ENCODE results near the gene HMCN2. TPM values are rescaled to one million over a fixed set of nuclear protein-coding genes. Genes with fewer than 3 reads are reported as not detected.

The HMCN2 gene
- polyA plus RNA-seq, 1 of the 3 experiments (the other 2 are of a cell fraction): 0.15 TPM

- Histone ChIP-seq H3K9me3 (no peaks in the 10 kb centered on the region), H3K9me2 (no peaks in the 10 kb centered on the region), H3K27me3 (ENCODE audit: insufficient read depth) (no peaks in the 10 kb centered on the region), H3K9ac (no peak overlapping the region), H3K79me2 (ENCODE audit: insufficient read depth) (no peaks in the 10 kb centered on the region), H3K36me3 (replicated peaks in 1 of 2; ENCODE audit: control insufficient read depth in 1 of 2, insufficient read depth in 2 of 2, low read length in 1 of 2) (no peaks in the 10 kb centered on the region), H3K4me2 (no peak overlapping the region), H3K4me1 (ENCODE audit: control insufficient read depth in 1 of 2, insufficient read depth in 2 of 2, low read depth in 1 of 2, low read length in 1 of 2) (peaks cover 0 to 2% of the 10 kb centered on the region in 2 experiments; a peak in 1 of 4 replicates), H3K27ac (ENCODE audit: low read depth in 2 of 2, low read length in 1 of 2) (no peak overlapping the region), H3F3A (replicated peaks; ENCODE audit: insufficient read depth) (no peaks in the 10 kb centered on the region), H2AFZ (ENCODE audit: low read depth) (no peak overlapping the region), H4K20me1 (ENCODE audit: insufficient read depth) (no peaks in the 10 kb centered on the region), H3K4me3 (ENCODE audit: low read depth in 2 of 2, low read length in 1 of 2) (no peak overlapping the region)
- ChIA-PET POLR2A (no interaction called here), CTCF (no interaction called here)
- TF ChIP-seq TAF1 (IDR thresholded peaks at IDR 0.05; ENCODE audit: borderline replicate concordance, low read depth, low read length): no peak
- TF ChIP-seq PBX3 (IDR thresholded peaks at IDR 0.05): no peak
- no peak for TF ChIP-seq FOXJ3 (CRISPR knock-in tag; IDR thresholded peaks at IDR 0.05)
- TF ChIP-seq NRF1 (IDR thresholded peaks at IDR 0.05; ENCODE audit: low read depth, low read length): no peak
- no peak for TF ChIP-seq RCOR1 (IDR thresholded peaks at IDR 0.05; ENCODE audit: low read length)
- no peak for TF ChIP-seq GATA2 (CRISPR knock-in tag; IDR thresholded peaks at IDR 0.05)
- no peak for TF ChIP-seq IRF3 (IDR thresholded peaks at IDR 0.05; ENCODE audit: low read depth, low read length)
- DNase-seq: no peak
- 69% methylated on average over 9 of the region's 11 CpGs for WGBS (ENCODE audit: low lambda C conversion rate)
Measured at GRCh38 chr9:130394320-130394719, 128.8 kb downstream of the HMCN2 start.

DNA sequence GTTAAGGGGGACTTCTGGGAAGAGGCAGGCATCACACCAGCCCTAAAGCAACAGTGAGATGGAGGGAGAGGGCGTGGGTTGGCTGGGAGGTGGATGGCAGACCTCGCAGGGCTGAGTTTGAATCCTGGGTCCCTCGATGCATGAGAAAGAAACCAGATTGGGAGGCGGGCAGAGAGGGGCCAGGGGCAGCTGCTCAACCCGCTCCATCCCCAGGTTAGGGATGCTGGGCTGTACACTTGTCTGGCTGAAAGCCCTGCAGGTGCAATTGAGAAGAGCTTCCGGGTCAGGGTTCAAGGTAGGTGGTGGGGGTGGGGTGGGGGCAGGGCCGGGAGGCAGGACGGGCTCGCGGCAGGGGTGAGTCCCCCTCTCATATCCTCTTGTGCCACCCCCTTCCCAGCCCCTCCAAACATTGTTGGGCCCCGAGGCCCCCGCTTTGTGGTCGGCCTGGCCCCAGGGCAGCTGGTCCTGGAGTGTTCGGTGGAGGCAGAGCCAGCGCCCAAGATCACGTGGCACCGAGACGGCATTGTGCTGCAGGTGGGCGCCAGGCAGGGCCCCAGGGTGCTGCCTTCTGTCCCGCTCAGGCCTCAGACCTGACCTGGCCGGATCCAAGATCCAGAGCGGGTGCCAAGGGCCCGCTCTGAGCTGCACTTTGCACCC, 129.4 kb downstream of the HMCN2 start:
- no peaks in the 10 kb centered on the region for H3K9me2 ChIP-seq
- no peak overlapping the region for H3K4me2 ChIP-seq
- ChIA-PET CTCF (interaction anchor here (1.8 kb wide), 1 partner anchor 288 kb away, joined by 5 read pairs; no protein-coding TSS in a partner anchor), POLR2A (no interaction called here)
- H3K9me3 ChIP-seq: no peaks in the 10 kb centered on the region
- TF ChIP-seq TAF1 (IDR thresholded peaks at IDR 0.05; ENCODE audit: borderline replicate concordance, low read depth, low read length) (no peak), ELF1 (IDR thresholded peaks at IDR 0.05) (no peak), PBX3 (IDR thresholded peaks at IDR 0.05) (no peak), NRF1 (IDR thresholded peaks at IDR 0.05; ENCODE audit: low read depth, low read length) (no peak), TCF12 (IDR thresholded peaks at IDR 0.05) (no peak), EZH2phosphoT487 (IDR thresholded peaks at IDR 0.05; ENCODE audit: borderline replicate concordance, low read depth) (no peak), FOXM1 (IDR thresholded peaks at IDR 0.05; ENCODE audit: low read depth) (no peak), POLR2AphosphoS5 (IDR thresholded peaks at IDR 0.05; ENCODE audit: low read depth, low read length) (no peak)
- TF ChIP-seq, protein P1, sequence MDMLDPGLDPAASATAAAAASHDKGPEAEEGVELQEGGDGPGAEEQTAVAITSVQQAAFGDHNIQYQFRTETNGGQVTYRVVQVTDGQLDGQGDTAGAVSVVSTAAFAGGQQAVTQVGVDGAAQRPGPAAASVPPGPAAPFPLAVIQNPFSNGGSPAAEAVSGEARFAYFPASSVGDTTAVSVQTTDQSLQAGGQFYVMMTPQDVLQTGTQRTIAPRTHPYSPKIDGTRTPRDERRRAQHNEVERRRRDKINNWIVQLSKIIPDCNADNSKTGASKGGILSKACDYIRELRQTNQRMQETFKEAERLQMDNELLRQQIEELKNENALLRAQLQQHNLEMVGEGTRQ (IDR thresholded peaks at IDR 0.05; ENCODE audit: borderline replicate concordance, low read depth, low read length): no peak
- DNase-seq: no peak
- no peaks in the 10 kb centered on the region for H3K27me3 ChIP-seq (ENCODE audit: insufficient read depth)
- 70% methylated on average over 14 of the region's 23 CpGs for WGBS (ENCODE audit: low lambda C conversion rate)
- H3K79me2 ChIP-seq (ENCODE audit: insufficient read depth): no peaks in the 10 kb centered on the region
- no peak overlapping the region for H3K4me3 ChIP-seq (ENCODE audit: low read depth in 2 of 2, low read length in 1 of 2)
- no peaks in the 10 kb centered on the region for H3K36me3 ChIP-seq (replicated peaks in 1 of 2; ENCODE audit: control insufficient read depth in 1 of 2, insufficient read depth in 2 of 2, low read length in 1 of 2)
- H3K27ac ChIP-seq (ENCODE audit: low read depth in 2 of 2, low read length in 1 of 2): no peak overlapping the region
- no peaks in the 10 kb centered on the region for H3F3A ChIP-seq (replicated peaks; ENCODE audit: insufficient read depth)
- H4K20me1 ChIP-seq (ENCODE audit: insufficient read depth): no peaks in the 10 kb centered on the region
- H2AFZ ChIP-seq (ENCODE audit: low read depth): no peak overlapping the region
- H3K4me1 ChIP-seq (ENCODE audit: control insufficient read depth in 1 of 2, insufficient read depth in 2 of 2, low read depth in 1 of 2, low read length in 1 of 2): peaks cover 0 to 8% of the 10 kb centered on the region in 2 experiments; a peak in 1 of 4 replicates
- H3K9ac ChIP-seq: no peak overlapping the region
